ENCODE measurements around the gene LRRK1.

Gene LRRK1

DNA sequence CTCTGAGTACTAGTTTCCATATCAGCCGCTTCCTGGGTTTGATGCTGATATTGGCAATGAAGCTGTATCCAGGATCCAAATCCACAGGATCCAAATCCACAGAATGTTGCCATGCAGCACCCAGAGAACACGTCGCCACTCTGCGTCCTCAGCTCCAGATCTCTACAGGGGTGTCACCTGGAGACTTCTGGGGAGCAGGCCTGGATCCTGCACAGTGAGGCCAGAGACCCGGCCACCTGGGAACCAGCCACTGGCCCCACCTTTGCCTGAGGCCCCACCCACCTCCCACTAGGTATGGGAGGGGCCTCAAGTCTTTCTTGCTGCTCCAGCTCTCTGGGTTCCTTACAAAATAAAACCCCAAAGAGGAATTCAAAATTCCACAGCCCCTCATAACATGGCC, 123.9 kb downstream of the LRRK1 start:
- TF ChIP-seq CTCF (IDR thresholded peaks at IDR 0.05; ENCODE audit: low read depth, low read length) = no peak

GRCh38 chr15:101043911-101044624, 124.9 kb downstream of the LRRK1 start:
- no peak for TF ChIP-seq CTCF (IDR thresholded peaks at IDR 0.05; ENCODE audit: low read depth, low read length)
- no peak for DNase-seq (ENCODE audit: low read depth in 2 of 2)
- H3K4me3 ChIP-seq (replicated peaks in 1 of 2; ENCODE audit: low read depth in 2 of 2, low read length in 2 of 2) = no peak overlapping the region

More for the DNA sequence above, 123.9 kb downstream of the LRRK1 start:
- no peak for DNase-seq (ENCODE audit: low read depth in 2 of 2)
- H3K4me3 ChIP-seq (replicated peaks in 1 of 2; ENCODE audit: low read depth in 2 of 2, low read length in 2 of 2) = no peak overlapping the region

DNA sequence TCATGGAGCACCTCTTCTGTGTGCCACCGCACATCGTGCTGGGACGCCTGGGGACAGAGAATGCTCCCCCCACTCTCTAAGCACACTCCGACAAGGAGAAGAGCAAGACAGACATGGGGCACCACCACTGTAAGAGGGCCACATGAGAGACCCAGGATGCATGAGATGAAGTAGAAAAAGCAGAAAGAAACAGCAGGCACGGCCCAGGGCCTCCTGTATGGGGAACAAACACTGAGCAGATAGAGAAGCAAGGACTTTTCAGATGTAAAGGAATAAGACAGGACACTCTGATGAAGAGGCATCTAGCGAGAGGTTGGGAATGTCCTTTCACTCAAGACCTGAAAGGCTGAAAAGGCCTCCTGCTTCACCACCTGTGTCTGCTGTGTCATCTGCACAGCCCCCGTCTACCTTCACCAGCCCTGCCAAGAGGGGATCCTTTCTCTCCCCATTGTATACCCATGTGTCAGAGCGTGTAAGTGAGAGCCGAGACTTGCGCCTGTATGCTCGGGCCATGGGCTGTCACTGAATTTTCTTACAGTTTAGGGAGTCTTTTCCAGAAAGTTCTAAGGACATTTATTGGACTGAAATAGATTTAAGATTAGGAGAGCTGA, 125.6 kb downstream of the LRRK1 start:
- no peak for DNase-seq (ENCODE audit: low read depth in 2 of 2)
- TF ChIP-seq CTCF (IDR thresholded peaks at IDR 0.05; ENCODE audit: low read depth, low read length) = no peak
- H3K4me3 ChIP-seq (replicated peaks in 1 of 2; ENCODE audit: low read depth in 2 of 2, low read length in 2 of 2) = no peak overlapping the region

GRCh38 chr15:101045236-101045646, 126.1 kb downstream of the LRRK1 start:
- peak; percentile 59 to 75 for DNase-seq (ENCODE audit: low read depth in 2 of 2)
- no peak overlapping the region for H3K4me3 ChIP-seq (replicated peaks in 1 of 2; ENCODE audit: low read depth in 2 of 2, low read length in 2 of 2)
- no peak for TF ChIP-seq CTCF (IDR thresholded peaks at IDR 0.05; ENCODE audit: low read depth, low read length)

- no peak overlapping the region for H3K4me3 ChIP-seq (replicated peaks in 1 of 2; ENCODE audit: low read depth in 2 of 2, low read length in 2 of 2)
- no peak for TF ChIP-seq CTCF (IDR thresholded peaks at IDR 0.05; ENCODE audit: low read depth, low read length)
- no peak for DNase-seq (ENCODE audit: low read depth in 2 of 2)
Observed at GRCh38 chr15:101045835-101046691, 126.9 kb downstream of the LRRK1 start.

- no peak for TF ChIP-seq CTCF (IDR thresholded peaks at IDR 0.05; ENCODE audit: low read depth, low read length)
- H3K4me3 ChIP-seq (replicated peaks in 1 of 2; ENCODE audit: low read depth in 2 of 2, low read length in 2 of 2) = no peak overlapping the region
- DNase-seq (ENCODE audit: low read depth in 2 of 2) = no peak
Observed at GRCh38 chr15:101046826-101047225, 127.7 kb downstream of the LRRK1 start.
